ENCODE data around the gene MED1. TPM values are rescaled to one million over a fixed set of nuclear protein-coding genes. Genes with fewer than 3 reads are reported as not detected.
"Not testable (repeated sequence)": the region's sequence is repeated elsewhere in the genome, so short reads cannot be mapped to it uniquely, and the experiment has no call there.

MED1 gene
- total RNA-seq, 4 donors from 2014 or later = 11.2 to 22.9 (median 16.1) TPM

- H3K36me3 ChIP-seq = peaks cover 0 to 76% (median 0%) of the 10 kb centered on the region in 3 donors
- 71 to 72% methylated on average over 3 of the region's 5 CpGs for WGBS, 2 donors
- H3K4me3 ChIP-seq = no peak overlapping the region
- intact Hi-C loops (cut with DNase I) = no loop called here
- DNase-seq = no peak
- no peaks in the 10 kb centered on the region for H3K27me3 ChIP-seq
- H3K4me1 ChIP-seq = peaks cover 0 to 11% (median 0%) of the 10 kb centered on the region in 3 donors
- no peak overlapping the region for H3K27ac ChIP-seq
- TF ChIP-seq CTCF (IDR thresholded peaks at IDR 0.05) (no peak), POLR2A (IDR thresholded peaks at IDR 0.05) (no peak)
- H3K9me3 ChIP-seq = no peaks in the 10 kb centered on the region
These were observed 34.5 kb upstream of the MED1 start for GRCh38 chr17:39485555-39485954.

GRCh38 chr17:39484178-39484577, 33.1 kb upstream of the MED1 start:
- no peak for TF ChIP-seq CTCF (IDR thresholded peaks at IDR 0.05)
- no peak for TF ChIP-seq POLR2A (IDR thresholded peaks at IDR 0.05)
- WGBS, 2 donors = 84 to 97% methylated on average over 2 of the region's 2 CpGs
- DNase-seq = no peak
- Histone ChIP-seq H3K27ac (no peak overlapping the region), H3K36me3 (peaks cover 0 to 75% (median 0%) of the 10 kb centered on the region in 3 donors), H3K4me1 (peaks cover 0 to 17% (median 0%) of the 10 kb centered on the region in 3 donors), H3K9me3 (no peaks in the 10 kb centered on the region), H3K27me3 (no peaks in the 10 kb centered on the region), H3K4me3 (no peak overlapping the region)
- intact Hi-C loops (cut with DNase I) = no loop called here

- H3K27me3 ChIP-seq = no peaks in the 10 kb centered on the region
- no peak overlapping the region for H3K27ac ChIP-seq
- no peak overlapping the region for H3K4me3 ChIP-seq
- 94 to 95% methylated on average over 6 of the region's 6 CpGs for WGBS, 2 donors
- TF ChIP-seq CTCF (IDR thresholded peaks at IDR 0.05) = no peak
- no peak for TF ChIP-seq POLR2A (IDR thresholded peaks at IDR 0.05)
- peaks cover 0 to 74% (median 0%) of the 10 kb centered on the region in 3 donors for H3K36me3 ChIP-seq
- DNase-seq = no peak
- peaks cover 0 to 17% (median 0%) of the 10 kb centered on the region in 3 donors for H3K4me1 ChIP-seq
- intact Hi-C loops (cut with DNase I) = no loop called here
- H3K9me3 ChIP-seq = no peaks in the 10 kb centered on the region
These were observed 32.4 kb upstream of the MED1 start for GRCh38 chr17:39483506-39483905.

GRCh38 chr17:39479631-39480030, 28.6 kb upstream of the MED1 start:
- H3K9me3 ChIP-seq; H3K4me1 ChIP-seq; H3K27ac ChIP-seq; intact Hi-C loops (cut with DNase I); H3K4me3 ChIP-seq; DNase-seq; H3K27me3 ChIP-seq: not testable (repeated sequence)
- 61 to 70% methylated on average over 8 of the region's 8 CpGs for WGBS, 2 donors
- H3K36me3 ChIP-seq = peaks cover 0 to 97% (median 9%) of the 10 kb centered on the region in 3 donors

- Histone ChIP-seq H3K36me3 (peaks cover 18 to 100% (median 23%) of the 10 kb centered on the region in 3 donors), H3K27me3 (no peaks in the 10 kb centered on the region), H3K9me3 (no peaks in the 10 kb centered on the region), H3K4me3 (no peak overlapping the region), H3K4me1 (no peaks in the 10 kb centered on the region), H3K27ac (no peak overlapping the region)
- intact Hi-C loops (cut with DNase I) = no loop called here
- 79 to 95% methylated on average over 5 to 7 of the region's 7 CpGs for WGBS, 2 donors
- no peak for DNase-seq
- TF ChIP-seq CTCF (IDR thresholded peaks at IDR 0.05) = no peak
- no peak for TF ChIP-seq POLR2A (IDR thresholded peaks at IDR 0.05)
These were observed 22.2 kb upstream of the MED1 start for GRCh38 chr17:39473310-39473709.

GRCh38 chr17:39468610-39469009, 17.5 kb upstream of the MED1 start:
- H3K9me3 ChIP-seq; DNase-seq; H3K27me3 ChIP-seq; H3K27ac ChIP-seq; H3K4me3 ChIP-seq; intact Hi-C loops (cut with DNase I): not testable (repeated sequence)
- WGBS, 2 donors = 94 to 97% methylated on average over 11 of the region's 11 CpGs
- peaks cover 14 to 74% (median 18%) of the 10 kb centered on the region in 3 donors for H3K36me3 ChIP-seq
- peaks cover 13 to 39% (median 21%) of the 10 kb centered on the region in 3 donors for H3K4me1 ChIP-seq

GRCh38 chr17:39464639-39465181, 13.6 kb upstream of the MED1 start:
- intact Hi-C loops (cut with DNase I); DNase-seq; H3K27me3 ChIP-seq; H3K9me3 ChIP-seq; H3K27ac ChIP-seq: not testable (repeated sequence)
- Histone ChIP-seq H3K36me3 (peaks cover 0 to 35% (median 0%) of the 10 kb centered on the region in 3 donors), H3K4me3 (peak overlapping the region in 3 of 4 donors; percentile 87 to 95 (median 94)), H3K4me1 (peaks cover 15 to 53% (median 22%) of the 10 kb centered on the region in 3 donors)
- WGBS, 2 donors = 79% methylated on average over 10 to 11 of the region's 11 CpGs
